GM10847 (cell line): ENCODE measurements around the gene ABCA4.

Experiments used
- POLR2A ChIP-seq: IDR thresholded peaks from 2 replicates; pipeline ENCODE4 v1.6.1; 2011; ENCODE audit not compliant: insufficient read length; ENCODE audit errors: extremely low read depth

Gene ABCA4

DNA sequence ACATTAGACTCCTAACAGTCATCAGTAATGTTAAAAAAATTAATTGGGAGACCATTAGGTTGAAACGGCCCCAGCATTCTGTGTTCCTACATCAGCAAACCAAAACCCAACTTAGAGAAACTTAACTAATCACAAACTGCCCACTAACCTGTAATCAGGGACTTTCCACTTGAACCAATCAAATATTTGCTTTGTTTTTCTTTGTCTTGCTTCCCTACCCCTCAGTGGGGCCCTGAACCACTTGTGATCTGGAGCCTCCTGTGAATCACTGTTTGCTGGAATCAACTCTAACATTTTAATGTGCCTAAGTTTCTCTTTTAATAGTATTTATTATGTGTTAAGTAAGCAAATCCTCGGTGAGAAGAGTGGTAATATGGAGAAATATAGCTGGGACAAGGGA, 64.0 kb downstream of the ABCA4 start:
- TF ChIP-seq POLR2A, result no peak

DNA sequence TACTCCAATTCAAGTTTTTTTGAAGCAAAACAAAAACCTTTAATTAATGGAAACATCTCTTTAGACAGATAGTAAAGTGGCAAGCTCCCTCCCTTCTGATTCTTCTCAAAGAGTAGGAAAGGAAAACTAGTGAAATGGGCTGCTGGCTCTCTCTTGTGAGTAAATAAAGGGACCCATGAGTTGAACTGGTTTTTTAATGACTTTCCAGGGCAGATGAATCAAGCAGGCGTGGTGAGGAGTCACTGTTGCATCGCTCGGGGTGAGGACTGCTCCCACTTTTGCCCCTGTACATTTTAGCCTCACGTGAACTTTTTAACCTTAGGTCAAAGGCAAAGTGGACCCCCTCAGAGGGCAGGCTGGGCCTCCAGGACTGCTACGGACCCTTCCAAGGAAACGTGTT, 64.8 kb downstream of the ABCA4 start:
- no peak for TF ChIP-seq POLR2A

DNA sequence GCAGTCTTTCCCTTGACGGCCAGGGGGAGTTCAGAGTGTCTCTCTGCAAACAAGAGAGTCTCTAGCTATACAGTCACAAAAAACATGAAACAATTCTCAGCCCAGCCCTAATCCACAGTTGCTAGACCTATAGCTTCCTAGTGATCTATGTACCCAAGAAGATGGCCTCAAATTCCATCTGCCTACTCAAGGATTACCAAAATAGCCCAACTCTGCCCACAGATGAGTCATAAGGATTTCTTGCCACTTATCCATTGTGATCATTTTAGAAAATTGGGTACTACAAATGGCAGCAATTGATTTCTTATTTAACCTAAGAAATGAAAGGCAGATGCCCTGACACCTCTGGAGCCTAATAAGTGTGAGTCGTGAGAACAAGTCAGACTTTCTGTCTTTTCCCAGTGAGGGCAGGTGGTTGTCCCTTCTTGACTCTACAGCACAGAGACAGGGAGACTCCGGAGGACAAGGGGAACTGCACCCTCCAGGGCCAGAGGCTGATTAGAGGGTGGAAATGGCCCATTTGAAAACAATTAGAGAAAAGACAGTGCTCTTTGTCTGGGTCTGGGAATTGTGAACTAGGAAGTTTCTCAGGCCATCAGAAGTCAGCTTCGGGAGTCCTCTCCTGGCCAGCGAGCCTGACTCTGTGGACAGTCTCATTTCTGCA, 65.4 kb downstream of the ABCA4 start:
- no peak for TF ChIP-seq POLR2A

DNA sequence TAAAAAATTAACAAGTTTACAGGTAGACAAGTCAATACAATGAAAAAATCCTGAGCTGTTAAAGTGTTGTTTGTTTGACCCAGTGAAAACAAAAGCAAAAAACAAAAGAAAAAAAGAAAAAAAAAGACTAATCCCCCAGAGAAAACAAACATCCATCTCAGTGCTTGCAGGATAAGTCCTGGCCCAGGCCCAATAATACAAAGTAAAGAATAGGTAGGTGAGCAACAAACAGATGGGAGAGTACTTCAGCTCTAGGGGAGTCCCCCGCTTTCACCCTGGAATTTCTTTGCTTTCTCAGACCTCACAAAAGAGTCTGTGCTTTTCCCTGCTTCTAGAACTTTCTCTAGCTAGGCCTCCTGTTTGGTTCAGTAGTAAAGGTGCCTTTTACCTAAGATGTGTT, 70.3 kb downstream of the ABCA4 start:
- TF ChIP-seq POLR2A, result no peak

DNA sequence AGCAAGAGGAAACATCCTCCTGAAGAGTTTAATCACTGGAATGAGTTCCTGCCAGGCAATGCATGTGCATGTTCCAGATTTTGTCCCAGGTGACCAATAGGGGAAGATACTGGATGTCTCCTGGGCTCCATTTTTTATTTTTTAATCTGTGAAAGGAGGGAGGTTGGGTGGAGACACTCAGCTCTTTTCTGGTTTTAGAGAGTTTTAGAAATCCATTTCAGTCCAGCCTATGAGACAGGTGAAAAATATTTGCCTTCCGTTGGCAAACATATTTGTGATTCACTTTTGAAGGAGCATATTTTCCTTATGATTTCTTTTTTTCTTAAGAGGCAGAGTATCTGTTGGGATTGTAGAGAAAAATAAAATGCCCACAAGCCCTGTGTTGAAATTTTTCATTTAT, 70.7 kb downstream of the ABCA4 start:
- TF ChIP-seq POLR2A, result no peak

DNA sequence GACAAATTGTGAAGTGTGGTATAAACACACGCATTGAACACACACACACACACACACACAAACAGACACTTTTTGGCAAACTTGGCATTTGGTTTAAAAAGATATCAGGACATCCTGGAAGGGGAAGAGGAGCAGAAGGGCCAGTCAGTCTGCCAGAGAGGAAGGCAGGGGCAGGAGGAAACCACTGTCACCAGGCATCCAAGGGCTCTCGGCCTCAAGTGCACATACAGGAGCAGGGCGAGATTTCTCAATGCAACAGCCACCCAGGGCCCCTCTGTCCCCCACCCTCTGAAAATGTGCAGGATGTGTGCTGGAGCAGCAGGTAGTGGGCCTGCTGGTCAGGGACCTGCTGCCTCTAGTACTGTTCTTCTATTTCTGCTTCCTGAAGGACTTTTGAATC, 71.2 kb downstream of the ABCA4 start:
- TF ChIP-seq POLR2A, result no peak

DNA sequence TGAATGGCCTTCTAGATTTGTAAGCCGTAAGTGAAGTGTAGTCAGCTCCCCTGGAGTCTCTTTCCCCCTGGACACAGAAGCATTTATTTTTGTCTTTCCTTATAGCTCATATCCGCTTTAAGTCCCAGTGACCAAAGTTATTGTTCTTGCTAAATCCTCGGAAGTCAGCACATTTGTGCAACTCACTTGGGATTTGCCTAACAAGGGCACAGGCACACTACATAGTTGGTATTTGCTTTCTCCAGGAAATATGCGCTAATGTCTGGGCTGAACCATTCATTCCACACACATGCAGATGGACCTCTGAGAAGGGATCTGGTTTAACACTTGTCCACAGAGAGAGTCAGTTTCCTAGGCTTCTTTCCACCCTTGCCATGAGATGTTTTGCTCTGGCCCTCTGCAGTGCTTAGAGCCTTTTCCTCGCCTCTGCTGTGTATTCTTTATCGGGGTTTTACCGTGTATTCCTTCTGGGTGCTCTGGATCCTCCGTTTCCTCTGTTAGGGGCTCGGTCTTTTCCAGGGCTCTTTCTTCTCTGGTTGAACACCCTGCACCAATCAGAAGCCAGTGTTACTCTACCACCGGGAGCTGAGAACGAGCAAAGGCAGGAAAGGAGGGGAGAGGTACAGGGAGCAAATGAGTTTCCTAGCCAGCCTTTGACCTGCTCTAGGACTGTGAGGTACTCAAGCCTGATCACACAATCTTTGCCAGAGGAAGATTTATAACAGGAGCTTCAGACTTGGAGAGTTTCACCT, 72.4 kb downstream of the ABCA4 start:
- TF ChIP-seq POLR2A, result no peak

DNA sequence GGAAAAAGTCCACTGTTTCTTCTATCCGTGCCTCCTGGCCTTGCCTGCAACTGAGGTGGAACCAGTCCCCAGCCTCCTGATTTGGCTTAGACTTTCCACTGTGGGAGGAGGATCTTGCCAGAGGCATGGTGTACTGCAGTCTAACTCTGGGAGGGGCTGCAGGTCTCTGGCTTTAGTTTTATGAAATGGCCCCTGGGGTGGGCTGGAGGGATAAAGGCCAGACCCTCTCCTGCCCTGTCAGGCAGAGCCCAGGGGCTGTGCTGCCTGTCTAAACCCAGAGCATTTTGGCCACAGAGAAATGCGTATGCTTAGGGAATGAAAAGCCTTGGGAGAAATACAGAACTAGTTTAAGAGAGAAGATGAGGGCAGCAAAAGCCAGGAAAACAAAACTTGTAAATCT, 73.0 kb downstream of the ABCA4 start:
- TF ChIP-seq POLR2A, result no peak

DNA sequence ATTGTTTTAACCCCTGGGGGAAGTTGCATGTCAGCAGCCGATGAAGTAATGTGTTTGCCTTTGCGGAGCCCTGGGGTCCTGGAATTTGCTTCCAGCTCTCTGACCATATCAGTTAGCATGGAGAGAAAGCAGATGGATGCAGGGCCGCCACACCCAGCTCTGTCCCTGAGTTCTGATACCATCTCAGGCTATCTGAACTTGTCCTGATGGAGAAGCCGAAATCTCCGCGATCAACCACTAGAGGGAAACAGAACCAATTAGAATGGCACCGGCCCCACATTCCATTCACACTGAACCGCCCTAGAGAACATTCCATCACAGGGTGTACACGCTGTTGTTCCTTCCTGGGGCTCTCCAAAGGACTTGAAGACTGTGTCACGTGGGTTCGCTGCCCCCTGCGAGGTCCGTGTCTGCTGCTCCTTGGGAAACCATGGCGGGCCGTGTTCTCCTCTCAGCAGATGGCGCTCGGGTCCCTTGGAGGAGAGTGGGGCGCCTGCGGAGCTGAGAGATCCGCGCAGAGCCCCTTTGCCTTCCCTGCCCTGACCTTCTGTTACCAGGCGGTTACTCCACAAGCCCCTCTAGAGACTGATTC, 75.4 kb downstream of the ABCA4 start:
- TF ChIP-seq POLR2A, result no peak

DNA sequence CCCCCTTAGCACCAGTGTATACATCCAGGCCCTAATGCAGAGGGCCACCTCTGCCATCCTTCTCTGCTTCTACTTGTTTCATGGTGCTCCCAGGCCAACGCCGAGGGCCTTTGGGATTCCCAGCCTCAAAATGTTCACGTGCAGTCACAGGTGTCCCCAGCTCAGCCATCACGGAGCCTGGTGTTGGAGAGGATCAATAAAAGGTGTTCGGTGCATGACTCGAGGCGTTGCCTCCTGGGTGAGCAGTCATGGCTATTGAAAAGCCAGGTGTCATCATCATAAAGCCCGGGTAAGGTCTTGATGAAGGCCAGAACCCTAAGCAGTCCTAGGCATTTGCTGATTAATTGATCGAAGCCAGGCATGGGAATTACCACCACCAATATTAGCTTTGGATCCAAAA, 76.1 kb downstream of the ABCA4 start:
- no peak for TF ChIP-seq POLR2A

DNA sequence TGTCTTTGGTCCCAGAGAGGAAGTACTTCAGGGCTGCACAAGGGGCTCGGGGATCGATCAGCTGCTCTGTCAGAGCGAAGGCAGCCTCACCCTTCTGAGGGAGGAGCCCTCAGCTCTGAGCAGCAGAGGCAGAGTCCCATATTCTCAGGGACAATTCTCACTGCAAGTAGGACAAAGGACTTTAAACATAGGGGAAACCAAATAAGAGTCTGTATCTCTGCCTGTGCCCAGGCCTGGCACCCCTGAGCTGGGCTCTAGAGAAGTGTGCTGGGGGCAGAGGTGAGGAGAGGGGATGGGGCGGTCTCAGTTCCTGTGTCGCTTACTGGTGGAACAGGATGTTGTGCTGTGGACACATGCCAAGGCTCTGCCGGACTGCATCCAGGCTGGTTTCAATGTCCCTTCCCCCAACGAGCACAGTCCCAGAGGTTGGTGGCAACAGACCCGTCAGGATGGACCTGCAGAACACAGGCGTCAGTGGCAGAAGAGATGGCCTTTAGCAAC, 76.6 kb downstream of the ABCA4 start:
- TF ChIP-seq POLR2A, result no peak

DNA sequence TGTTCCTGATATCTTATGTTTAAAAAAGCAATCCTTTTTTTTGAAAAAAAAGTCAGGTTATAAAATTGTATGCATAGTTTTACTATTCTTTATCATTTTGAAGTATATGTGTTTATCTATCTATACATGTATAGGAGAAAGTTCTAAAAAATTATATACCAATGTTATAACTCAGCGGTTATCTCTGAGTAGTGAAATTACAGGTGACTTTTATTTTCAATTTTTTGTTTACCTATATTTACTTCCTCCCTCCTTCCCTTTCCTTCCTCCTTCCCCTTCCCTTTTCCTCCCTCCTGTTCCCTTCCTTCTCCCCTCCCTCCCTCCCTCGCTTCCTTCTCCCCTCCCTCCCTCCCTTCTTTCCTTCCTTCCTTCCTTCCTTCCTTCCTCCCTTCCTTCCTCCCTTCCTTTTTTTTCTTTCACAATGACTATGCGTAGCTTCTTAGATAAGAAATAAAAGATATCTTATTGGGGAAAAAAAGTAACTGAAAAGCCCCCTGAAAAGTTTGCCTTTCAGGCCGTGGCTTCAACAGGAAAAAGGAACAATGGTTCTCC, 77.1 kb downstream of the ABCA4 start:
- no peak for TF ChIP-seq POLR2A

DNA sequence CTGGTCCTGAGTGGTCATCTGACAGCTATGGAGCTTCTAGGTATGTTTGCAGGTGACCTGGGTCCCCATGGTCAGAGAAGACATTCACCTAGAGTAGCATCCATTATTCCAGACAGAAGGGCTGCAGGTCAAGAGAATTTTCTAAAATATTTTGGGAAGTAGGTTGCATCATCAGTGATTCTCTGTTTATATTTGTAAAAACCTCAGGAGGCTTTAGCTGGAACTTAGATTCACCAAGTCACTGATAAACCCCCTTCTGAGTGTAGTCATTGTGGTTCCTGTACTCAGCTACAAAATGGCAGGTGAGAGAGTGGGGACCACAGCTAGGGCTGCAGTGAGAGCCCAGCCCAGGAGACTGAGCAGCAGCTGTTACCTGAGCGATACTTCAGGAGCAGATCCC, 78.6 kb downstream of the ABCA4 start:
- no peak for TF ChIP-seq POLR2A

DNA sequence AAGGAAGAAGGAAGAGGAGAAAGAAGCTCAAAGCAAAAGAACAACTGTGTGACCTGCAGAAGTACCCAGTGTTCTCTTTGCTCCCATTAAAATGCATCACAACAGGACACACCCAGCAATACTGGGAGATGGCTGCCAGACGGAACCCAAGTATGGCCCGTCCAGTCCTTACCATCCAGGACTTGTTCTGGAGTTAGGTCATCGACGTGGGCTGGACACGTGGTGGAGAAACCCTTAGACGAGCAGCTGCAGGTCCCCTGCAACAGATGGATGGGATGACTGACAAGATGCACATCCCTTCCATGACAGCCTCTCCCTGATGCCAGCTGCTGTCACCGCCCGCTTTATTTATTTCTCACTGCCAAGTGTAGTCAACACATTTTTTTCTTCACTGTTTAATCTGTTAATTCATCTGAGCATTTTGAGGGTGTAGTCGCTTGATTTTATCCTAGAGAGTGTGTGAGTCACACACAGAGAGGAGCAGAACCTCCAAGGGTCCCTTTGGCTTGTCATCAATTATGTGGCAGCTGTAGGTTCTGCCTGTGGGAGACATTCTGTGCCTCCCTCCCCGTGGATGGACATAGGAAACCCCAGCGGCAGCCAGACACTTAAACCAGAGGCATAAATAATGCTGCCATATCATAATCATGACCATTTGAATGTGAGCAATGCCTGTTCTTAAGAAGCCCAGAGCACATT, 80.9 kb downstream of the ABCA4 start:
- TF ChIP-seq POLR2A, result no peak

DNA sequence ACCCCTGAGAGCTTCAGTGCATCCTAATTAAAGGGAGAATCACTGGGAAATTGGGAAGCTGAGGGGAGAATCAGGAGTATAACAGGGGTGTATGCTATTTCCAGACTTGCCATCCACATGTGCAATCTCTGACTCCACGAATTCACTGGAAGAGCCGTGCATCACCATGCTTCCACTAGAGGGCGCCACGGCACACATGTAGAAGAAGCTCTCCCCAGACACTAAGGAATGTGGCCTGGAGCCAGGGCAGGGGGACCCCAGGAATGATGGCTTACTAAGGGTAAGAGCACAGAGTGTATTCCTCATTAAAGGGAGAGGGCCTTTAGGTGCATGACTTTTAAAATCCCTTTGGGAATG, 81.5 kb downstream of the ABCA4 start:
- TF ChIP-seq POLR2A, result no peak
